ENCODE measurements around the gene C1QB.

DNA sequence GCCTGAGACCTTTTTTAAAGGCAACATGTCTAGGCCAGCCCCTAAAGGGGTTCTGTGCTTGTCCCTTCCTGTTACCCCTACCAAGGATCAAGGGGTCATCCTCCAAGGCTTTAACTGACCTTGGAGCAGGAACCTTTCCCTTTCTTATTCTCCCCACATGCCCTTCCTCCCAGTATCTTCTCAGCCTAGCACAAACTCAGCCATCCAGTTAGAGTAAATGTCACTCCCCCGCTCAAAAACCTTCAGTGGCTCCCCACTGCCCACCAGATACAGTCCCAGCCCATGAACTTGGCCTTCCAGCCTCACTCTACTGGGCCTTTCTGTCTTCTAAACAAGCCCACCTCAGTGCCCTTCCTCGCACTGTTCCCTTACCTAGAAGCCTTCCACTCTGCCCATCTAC is 8.8 kb downstream of the C1QB start:
- TF ChIP-seq RARB (CRISPR knock-in tag; IDR thresholded peaks at IDR 0.05) (no peak), ZNF70 (CRISPR knock-in tag; IDR thresholded peaks at IDR 0.05) (no peak), TCF4 (CRISPR knock-in tag; IDR thresholded peaks at IDR 0.05; ENCODE audit: borderline replicate concordance) (no peak), CREB5 (CRISPR knock-in tag; IDR thresholded peaks at IDR 0.05; ENCODE audit: low read depth) (no peak), PATZ1 (CRISPR knock-in tag; IDR thresholded peaks at IDR 0.05; ENCODE audit: borderline replicate concordance) (no peak), GLIS3 (CRISPR knock-in tag; IDR thresholded peaks at IDR 0.05) (no peak), ZFP3 (CRISPR knock-in tag; IDR thresholded peaks at IDR 0.05) (no peak), ZFP30 (CRISPR knock-in tag; IDR thresholded peaks at IDR 0.05) (no peak), TSHZ2 (CRISPR knock-in tag; IDR thresholded peaks at IDR 0.05) (no peak), ARNTL (CRISPR knock-in tag; IDR thresholded peaks at IDR 0.05; ENCODE audit: borderline replicate concordance, low read depth) (no peak), SNAI2 (CRISPR knock-in tag; IDR thresholded peaks at IDR 0.05) (no peak)
- TF ChIP-seq, protein P1, sequence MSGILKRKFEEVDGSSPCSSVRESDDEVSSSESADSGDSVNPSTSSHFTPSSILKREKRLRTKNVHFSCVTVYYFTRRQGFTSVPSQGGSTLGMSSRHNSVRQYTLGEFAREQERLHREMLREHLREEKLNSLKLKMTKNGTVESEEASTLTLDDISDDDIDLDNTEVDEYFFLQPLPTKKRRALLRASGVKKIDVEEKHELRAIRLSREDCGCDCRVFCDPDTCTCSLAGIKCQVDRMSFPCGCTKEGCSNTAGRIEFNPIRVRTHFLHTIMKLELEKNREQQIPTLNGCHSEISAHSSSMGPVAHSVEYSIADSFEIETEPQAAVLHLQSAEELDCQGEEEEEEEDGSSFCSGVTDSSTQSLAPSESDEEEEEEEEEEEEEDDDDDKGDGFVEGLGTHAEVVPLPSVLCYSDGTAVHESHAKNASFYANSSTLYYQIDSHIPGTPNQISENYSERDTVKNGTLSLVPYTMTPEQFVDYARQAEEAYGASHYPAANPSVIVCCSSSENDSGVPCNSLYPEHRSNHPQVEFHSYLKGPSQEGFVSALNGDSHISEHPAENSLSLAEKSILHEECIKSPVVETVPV (CRISPR knock-in tag; IDR thresholded peaks at IDR 0.05): no peak
